ENCODE results near the gene COA1.

- TF ChIP-seq GATA2 (IDR thresholded peaks at IDR 0.05; ENCODE audit: low read depth, low read length): no peak
- no peak for TF ChIP-seq GATA3 (IDR thresholded peaks at IDR 0.05; ENCODE audit: low read depth, low read length)
These were observed 40.6 kb upstream of the COA1 start for GRCh38 chr7:43769791-43770465.
